ENCODE results near the gene ATF7.

- TF ChIP-seq GATA2 (IDR thresholded peaks at IDR 0.05; ENCODE audit: low read depth, low read length) (no peak), GATA3 (IDR thresholded peaks at IDR 0.05; ENCODE audit: low read depth, low read length) (no peak)
Measured at GRCh38 chr12:53589915-53590314, 36.3 kb downstream of the ATF7 start.

Data from SH-SY5Y (cell line).